IPS-15b (cell line): ENCODE measurements around the gene USP16.
A peak's percentile ranks its signal among the peaks of the same experiment; 100 is the strongest.
"Not testable (repeated sequence)": the region's sequence is repeated elsewhere in the genome, so short reads cannot be mapped to it uniquely, and the experiment has no call there.

Experiments used
- H3K27me3 ChIP-seq: one replicate; pipeline ENCODE4 v1.6.1; 2013; ENCODE audit warnings: low read length; ENCODE audit not compliant: control insufficient read depth, insufficient read depth
- H3K36me3 ChIP-seq: one replicate; pipeline ENCODE4 v1.6.1; 2013; ENCODE audit warnings: low read length; ENCODE audit not compliant: control insufficient read depth, insufficient read depth
- H3K4me1 ChIP-seq: one replicate; pipeline ENCODE4 v1.6.1; 2013; ENCODE audit warnings: mild to moderate bottlenecking, low read length; ENCODE audit not compliant: control insufficient read depth, insufficient read depth
- H3K4me3 ChIP-seq: one replicate; pipeline ENCODE4 v1.5.1; 2013; ENCODE audit warnings: low read depth, low read length
- H3K9ac ChIP-seq: one replicate; pipeline ENCODE4 v1.6.1; 2013; ENCODE audit warnings: low read depth, mild to moderate bottlenecking, low read length
- H3K9me3 ChIP-seq: one replicate; pipeline ENCODE4 v1.6.1; 2013; ENCODE audit warnings: mild to moderate bottlenecking, low read length; ENCODE audit not compliant: control insufficient read depth, insufficient read depth

USP16 gene

DNA sequence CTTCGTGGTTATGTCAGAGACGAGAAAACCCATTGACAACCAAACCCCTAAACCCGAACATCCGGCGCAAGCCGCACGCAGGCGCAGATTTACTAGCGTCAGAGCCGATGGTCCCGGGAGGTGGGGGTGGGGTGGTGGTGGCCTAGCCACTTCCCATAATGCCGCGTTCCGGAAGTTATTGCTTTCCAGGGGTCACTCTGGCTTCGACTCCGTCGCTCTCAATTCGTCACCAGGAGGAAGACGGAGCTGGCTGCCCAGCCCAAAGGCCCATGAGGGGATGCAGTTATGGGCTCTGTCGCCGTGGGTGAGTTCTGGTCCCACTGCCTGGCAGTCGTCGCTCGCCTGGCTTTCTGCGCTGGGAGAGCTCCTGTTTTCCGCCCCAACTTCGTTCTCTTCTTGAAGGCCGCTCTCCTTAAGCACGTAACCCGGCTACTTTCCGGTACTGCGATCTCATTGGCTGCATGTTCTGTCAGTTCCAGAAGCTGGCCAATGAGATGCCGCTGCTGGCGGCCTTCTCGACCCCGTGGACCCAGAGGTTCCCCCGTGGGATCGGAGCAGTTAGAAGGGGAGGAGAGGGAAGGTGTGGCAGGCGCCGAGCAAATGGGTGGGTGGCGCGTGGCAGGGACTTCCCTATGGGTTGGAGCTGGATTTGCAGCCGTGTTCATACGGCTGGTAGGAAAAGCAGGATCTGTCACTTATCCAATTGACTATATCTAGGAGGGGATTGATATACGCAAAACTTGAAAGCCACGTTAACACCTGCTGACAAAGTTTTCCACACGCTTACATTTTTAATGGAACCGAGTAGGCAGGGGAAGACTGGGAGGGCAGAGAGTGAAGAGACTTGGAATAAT, at the start of gene USP16:
TSS of gene USP16 (plus strand) at position 195 of the 854 bp plus-strand sequence. CDS start 3,246 bp downstream, outside the sequence.
- Histone ChIP-seq H3K9ac (peak within 1 kb of the TSS; percentile 99), H3K27me3 (no peaks in the 10 kb centered on the region), H3K9me3 (no peaks in the 10 kb centered on the region), H3K4me3 (peak within 1 kb of the TSS; percentile 99), H3K36me3 (peaks cover 4% of the 10 kb centered on the region), H3K4me1 (peaks cover 4% of the 10 kb centered on the region)

DNA sequence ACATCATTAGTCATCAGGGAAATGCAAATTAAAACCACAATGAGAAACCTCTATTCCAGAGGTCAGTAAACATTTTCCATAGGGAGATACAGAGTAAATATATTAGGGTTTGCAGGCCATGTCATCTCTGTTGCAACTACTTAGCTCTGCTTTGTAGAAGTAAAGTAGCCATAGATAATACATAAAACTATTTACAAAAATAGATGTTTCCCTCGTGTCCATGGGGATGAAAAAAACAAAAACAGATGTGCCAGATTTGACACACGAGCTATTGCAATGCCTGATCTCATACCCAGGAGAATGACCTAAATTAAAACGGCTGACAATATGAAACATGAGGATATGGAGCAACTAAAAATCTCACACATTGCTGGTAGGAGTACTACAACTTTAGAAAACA, 49.1 kb upstream of the USP16 start:
- Histone ChIP-seq H3K4me3 (no peak overlapping the region), H3K4me1 (no peaks in the 10 kb centered on the region), H3K36me3 (peaks cover 3% of the 10 kb centered on the region), H3K9me3 (no peaks in the 10 kb centered on the region), H3K27me3 (no peaks in the 10 kb centered on the region), H3K9ac (no peak overlapping the region)

DNA sequence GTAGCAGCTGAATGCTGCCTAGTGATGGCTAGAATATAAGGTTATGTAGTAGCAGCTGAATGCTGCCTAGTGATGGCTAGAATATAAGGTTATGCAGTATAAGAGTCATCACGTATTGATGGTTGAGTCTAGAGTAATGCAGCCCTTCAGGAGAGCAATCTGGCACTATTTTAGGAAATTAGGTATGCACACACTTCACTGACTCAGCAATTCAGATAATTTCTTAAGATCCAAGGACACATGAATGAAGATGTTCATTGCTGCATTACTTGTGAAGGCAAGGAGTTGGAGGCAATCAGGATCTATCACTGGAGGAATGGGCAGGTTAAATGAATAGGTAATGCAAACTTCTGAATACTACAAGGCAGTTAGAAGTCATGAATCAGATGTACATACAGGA, 45.4 kb upstream of the USP16 start:
- H3K9ac ChIP-seq: no peak overlapping the region
- no peaks in the 10 kb centered on the region for H3K36me3 ChIP-seq
- H3K27me3 ChIP-seq: no peaks in the 10 kb centered on the region
- H3K4me3 ChIP-seq: no peak overlapping the region
- H3K4me1 ChIP-seq: no peaks in the 10 kb centered on the region
- no peaks in the 10 kb centered on the region for H3K9me3 ChIP-seq

DNA sequence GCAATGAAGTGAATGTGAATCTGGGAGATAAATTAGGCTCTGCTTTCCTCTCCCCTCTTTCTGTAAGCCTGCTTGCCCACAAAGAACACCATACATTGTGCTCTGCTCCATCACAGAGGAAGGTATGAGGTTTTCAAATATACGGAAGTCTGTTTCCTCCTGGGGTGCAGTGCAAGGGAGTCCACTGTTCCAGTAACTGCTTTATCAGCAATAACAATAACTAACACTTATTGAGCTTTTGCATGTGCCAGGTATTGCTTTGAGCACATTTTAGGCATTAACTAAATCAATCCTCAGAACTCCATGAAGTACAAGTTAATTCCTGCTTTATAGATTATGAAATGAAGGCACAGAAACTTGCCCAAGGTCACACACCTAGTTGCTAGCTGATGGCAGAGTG, 41.8 kb upstream of the USP16 start:
- H3K9ac ChIP-seq: no peak overlapping the region
- no peaks in the 10 kb centered on the region for H3K4me1 ChIP-seq
- H3K36me3 ChIP-seq: no peaks in the 10 kb centered on the region
- H3K9me3 ChIP-seq: no peaks in the 10 kb centered on the region
- no peaks in the 10 kb centered on the region for H3K27me3 ChIP-seq
- H3K4me3 ChIP-seq: no peak overlapping the region

DNA sequence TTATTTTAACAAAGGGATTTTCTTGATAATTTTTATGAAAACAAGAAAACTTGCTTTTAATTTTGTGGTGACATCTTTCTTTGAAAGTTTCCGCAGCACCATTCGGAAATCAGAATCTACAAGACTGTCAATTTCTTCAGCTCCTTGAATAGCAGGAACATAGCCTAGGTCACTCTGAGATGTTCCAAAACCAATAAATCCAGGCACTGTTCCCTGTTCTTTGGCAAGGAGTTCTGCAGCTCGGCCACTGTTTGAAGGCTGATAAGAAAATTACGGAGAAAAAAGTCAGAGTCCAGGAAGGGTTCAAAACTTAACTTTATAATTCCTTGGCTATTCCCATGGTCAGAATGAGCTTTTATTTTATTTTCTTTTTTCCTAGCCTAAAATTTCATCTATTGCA, 37.8 kb upstream of the USP16 start:
- Histone ChIP-seq H3K36me3 (no peaks in the 10 kb centered on the region), H3K4me1 (no peaks in the 10 kb centered on the region), H3K9ac (no peak overlapping the region), H3K27me3 (no peaks in the 10 kb centered on the region), H3K9me3 (no peaks in the 10 kb centered on the region), H3K4me3 (no peak overlapping the region)

DNA sequence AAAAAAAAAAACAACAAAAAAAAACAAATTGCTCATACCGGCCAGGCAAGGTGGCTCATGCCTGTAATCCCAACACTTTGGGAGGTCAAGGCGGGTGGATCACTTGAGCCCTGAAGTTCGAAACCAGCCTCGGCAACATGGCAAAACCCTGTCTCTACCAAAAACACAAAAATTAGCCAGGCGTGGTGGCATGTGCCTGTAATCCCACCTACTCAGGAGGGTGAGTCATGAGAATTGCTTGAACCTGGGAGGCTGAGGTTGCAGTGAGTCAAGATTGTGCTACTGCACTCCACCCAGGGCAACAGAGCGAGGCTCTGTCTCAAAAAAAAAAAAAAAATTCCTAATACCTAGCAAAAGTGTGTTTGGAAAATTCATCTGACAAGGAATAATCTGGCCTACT, 36.3 kb upstream of the USP16 start:
- not testable (repeated sequence) for H3K4me3 ChIP-seq, H3K9ac ChIP-seq, H3K36me3 ChIP-seq, H3K9me3 ChIP-seq, H3K27me3 ChIP-seq, H3K4me1 ChIP-seq

DNA sequence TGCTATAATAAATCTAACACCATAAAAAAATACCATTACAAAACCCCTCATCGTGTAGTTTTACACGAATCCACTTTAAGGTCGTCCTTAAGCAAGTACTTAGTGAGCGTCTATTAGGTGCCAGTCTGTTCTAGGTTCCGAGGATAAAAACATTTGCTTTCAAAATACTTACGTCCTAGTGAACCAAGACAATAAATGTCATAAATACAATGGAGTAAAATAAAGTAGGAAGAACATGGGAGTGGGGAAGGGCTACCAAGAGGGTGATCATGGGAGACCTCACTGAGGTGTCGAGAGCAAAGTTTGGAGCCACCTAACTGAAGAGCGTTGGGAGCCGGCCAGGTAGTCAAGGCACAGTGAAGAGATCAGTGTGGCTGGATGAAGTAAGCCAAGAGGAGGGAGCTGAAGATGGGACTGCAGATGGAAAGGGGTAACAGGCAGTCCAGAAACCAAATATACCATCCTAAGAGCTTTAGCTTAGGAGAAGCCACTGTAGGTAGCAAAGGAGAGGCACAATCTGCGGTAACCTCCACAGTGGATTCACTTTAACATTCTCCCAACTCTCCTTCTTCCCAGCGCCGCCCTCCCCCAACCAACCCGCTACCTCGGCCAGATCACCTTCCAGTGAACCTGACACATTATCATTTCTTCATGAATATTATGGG, 32.5 kb upstream of the USP16 start:
- Histone ChIP-seq H3K4me1 (peaks cover 3% of the 10 kb centered on the region), H3K4me3 (peak overlapping the region; percentile 96), H3K36me3 (no peaks in the 10 kb centered on the region), H3K9ac (peak overlapping the region; percentile 92), H3K9me3 (no peaks in the 10 kb centered on the region), H3K27me3 (no peaks in the 10 kb centered on the region)

DNA sequence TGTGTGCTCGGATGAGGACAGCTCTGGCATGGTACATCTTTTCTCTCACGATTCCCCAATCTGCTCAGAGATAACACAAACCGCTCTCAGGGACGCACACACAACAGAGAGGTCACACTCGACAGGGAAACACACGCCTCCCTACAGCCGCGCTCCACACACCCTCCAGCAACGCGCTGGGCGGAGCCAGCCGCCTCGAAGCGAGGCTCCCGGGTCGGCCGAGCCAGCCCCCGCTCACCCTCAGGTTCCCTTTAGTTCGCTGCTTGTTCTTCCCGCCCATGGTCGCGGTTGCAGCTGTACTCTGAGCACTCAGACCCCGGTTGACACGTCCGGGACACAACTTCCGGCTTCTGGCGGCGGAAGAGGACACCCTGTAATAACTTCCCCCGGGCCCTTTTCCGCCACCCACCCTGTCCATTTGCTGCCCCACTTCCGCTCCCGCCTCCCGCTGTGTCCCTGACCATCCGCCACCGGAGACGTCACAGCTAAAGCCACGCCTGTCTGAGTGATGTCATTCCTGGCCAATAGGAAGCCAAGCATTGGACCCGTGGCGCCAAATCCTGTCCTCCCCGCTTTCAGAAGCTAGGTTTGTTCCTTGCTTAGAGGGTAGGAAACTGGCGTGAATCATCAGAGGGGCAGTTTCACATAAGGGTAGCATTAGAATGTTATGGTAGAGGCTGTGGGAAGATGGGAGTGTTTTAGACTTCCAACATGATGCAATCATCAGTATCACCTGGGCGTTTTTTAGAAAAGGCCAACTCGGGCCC, 31.8 kb upstream of the USP16 start, which contains the start of gene LTN1:
TSS of gene LTN1 (minus strand) at position 352 of the 767 bp plus-strand sequence. CDS start at position 280, 72 bp downstream.
- H3K36me3 ChIP-seq: no peaks in the 10 kb centered on the region

DNA sequence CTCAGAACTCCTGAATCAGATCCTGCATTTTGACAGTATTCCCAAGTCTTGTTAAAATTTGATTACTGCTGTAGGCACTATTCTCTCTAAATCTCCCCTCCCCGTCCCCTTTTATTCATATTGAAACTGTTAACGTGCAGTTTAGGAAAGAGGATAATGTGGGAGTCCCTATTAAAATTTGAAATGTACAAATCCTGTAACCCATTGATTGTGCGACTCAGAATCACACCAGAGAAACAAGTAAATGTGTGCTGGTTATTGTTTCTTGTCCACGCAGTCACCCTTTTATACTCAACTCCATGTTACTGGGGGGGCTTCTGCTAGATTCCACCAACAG, 31.2 kb upstream of the USP16 start:
- H3K9ac ChIP-seq: peak overlapping the region; percentile 66

More for the DNA sequence above, 31.8 kb upstream of the USP16 start, which contains the start of gene LTN1:
- Histone ChIP-seq H3K4me3 (peak within 1 kb of the TSS; percentile 96), H3K9ac (peak within 1 kb of the TSS; percentile 92), H3K4me1 (peaks cover 3% of the 10 kb centered on the region), H3K27me3 (no peaks in the 10 kb centered on the region), H3K9me3 (no peaks in the 10 kb centered on the region)

DNA sequence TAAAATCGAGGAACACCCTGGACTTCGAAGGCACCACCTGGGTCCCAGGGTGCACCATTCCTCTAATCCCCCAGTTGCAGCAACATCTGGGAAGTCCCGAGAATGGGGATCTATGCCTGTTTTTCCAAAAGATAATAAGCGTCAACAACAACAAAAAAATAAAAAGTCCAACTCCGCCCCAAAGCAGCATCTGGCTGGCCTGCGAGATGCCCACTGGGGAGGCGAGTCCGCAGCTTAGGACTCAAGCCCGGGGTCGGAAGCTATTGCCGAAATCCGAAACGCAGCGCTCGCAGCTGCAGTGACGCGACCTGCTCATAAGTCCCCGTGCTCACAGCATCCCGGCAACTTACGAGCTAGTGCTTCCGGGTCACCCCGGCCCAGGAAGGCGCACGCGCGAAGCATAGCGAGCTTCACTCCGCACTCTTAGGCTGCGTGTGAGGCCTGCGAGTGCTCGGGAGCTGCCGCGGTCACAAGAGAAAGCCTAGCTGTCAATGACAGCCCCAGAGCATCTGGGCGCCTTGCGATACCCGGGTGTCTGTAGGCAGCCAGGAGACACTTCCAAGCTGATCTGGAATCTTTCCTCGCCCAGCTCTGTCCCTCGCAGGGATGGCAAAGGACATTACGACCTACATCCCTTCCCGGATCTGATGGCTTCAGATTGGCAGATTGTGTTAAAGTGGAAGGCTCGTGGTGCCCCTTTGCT, 21.9 kb upstream of the USP16 start:
- Histone ChIP-seq H3K27me3 (no peaks in the 10 kb centered on the region), H3K4me1 (no peaks in the 10 kb centered on the region), H3K9ac (peak overlapping the region; percentile 83), H3K4me3 (peak overlapping the region; percentile 98), H3K9me3 (no peaks in the 10 kb centered on the region), H3K36me3 (no peaks in the 10 kb centered on the region)

More for the DNA sequence above, 31.2 kb upstream of the USP16 start:
- Histone ChIP-seq H3K4me3 (peak overlapping the region; percentile 58), H3K4me1 (peaks cover 3% of the 10 kb centered on the region), H3K36me3 (no peaks in the 10 kb centered on the region), H3K9me3 (no peaks in the 10 kb centered on the region), H3K27me3 (no peaks in the 10 kb centered on the region)

DNA sequence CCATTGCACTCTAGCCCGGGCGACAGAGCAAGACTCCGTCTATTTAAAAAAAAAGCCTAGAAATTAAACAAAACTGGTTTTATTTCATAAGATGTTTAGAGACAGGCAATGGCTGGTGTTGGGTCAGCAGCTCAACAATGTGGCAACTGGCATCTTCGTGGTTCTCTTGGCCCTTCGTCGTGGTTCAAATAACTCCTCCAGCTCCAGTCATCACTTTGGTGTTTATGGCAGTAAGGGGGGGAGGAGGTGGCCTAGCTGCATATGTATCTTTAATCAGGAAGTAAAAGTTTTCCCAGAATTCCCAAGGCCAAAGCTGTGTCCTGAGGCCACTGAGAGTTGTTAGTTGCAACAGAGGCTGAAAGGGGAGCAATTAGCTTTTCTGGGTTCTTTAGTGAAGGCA, 18.8 kb upstream of the USP16 start:
- Histone ChIP-seq H3K4me1 (no peaks in the 10 kb centered on the region), H3K4me3 (no peak overlapping the region), H3K27me3 (no peaks in the 10 kb centered on the region), H3K9me3 (no peaks in the 10 kb centered on the region), H3K36me3 (no peaks in the 10 kb centered on the region), H3K9ac (no peak overlapping the region)
